Skeletal muscle cell (primary cell): ENCODE results near the gene SLC12A8.

ENCODE experiments used
- DNase-seq: peaks from one replicate; pipeline ENCODE4 v3.0.0-alpha.2; 2010; ENCODE audit warnings: low read depth
- H3K4me3 ChIP-seq: 2 replicates; pipeline ENCODE4 v1.5.1; 2011; ENCODE audit warnings: low read depth, mild to moderate bottlenecking, control low read depth, low read length, moderate library complexity

The SLC12A8 gene

GRCh38 chr3:125051205-125051604, 161.3 kb downstream of the SLC12A8 start:
- no peak overlapping the region for H3K4me3 ChIP-seq
- DNase-seq: no peak

- DNase-seq: no peak
- no peak overlapping the region for H3K4me3 ChIP-seq
Measured at GRCh38 chr3:125050488-125051090, 162.0 kb downstream of the SLC12A8 start.

- no peak for DNase-seq
- H3K4me3 ChIP-seq: no peak overlapping the region
Measured at GRCh38 chr3:125048282-125048681, 164.3 kb downstream of the SLC12A8 start.

GRCh38 chr3:125045965-125046364, 166.6 kb downstream of the SLC12A8 start:
- no peak overlapping the region for H3K4me3 ChIP-seq
- DNase-seq: no peak

DNA sequence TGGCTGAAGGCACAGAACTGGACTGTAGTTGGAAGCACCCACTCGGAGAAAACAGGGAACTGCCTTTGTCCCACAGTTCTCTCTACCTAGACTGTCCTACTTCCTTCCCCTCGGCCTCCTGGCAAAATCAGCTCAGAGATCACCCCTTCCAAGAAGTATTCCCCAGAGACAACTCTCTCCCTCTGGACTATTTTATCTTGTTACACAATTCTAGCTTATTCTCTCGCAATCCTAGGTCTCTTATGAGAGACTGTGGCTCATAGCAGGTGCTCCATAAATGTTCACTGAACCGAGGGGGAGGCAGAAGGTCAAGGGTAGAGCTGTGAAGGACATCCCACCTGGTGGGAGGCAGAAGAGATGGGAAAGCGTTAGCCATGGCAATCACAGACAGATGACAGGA, 167.4 kb downstream of the SLC12A8 start:
- no peak for DNase-seq
- H3K4me3 ChIP-seq: no peak overlapping the region

GRCh38 chr3:125043599-125044151, 168.9 kb downstream of the SLC12A8 start:
- no peak overlapping the region for H3K4me3 ChIP-seq

DNA sequence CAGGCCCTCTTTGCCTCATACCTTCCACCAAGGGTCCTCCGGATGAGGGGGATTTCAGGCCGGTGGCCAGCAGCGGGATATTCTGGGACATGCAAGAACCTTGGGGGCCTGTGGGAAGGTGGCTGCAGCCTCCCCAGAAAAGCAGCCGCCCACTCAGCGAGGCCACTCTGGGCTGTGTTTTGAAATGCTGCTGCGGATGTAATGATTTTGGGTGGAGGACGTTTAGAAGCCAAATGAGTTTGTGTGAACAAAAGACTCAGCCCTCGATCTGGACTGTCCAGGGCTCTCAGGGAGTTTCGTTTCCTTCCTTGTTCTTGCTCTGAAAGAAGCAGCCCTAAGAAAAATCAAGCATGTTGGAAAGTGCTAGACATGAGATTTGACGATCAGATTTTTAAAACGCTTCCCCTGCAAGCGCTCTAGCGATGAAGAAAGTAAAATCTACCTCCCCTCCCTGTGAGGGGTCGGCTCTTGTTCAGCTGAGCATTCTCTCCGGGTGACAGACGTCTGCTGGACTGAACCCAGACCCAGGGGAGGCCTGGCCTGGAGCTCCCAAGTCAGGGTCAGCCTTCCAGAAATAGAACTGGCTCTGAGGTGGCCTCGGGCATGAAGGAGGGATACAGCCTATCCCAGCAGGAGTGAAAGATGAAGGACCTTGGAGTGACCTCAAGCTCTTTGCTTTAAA, 169.7 kb downstream of the SLC12A8 start:
- no peak overlapping the region for H3K4me3 ChIP-seq
- DNase-seq: no peak

More at GRCh38 chr3:125043599-125044151, 168.9 kb downstream of the SLC12A8 start:
- DNase-seq: no peak

DNA sequence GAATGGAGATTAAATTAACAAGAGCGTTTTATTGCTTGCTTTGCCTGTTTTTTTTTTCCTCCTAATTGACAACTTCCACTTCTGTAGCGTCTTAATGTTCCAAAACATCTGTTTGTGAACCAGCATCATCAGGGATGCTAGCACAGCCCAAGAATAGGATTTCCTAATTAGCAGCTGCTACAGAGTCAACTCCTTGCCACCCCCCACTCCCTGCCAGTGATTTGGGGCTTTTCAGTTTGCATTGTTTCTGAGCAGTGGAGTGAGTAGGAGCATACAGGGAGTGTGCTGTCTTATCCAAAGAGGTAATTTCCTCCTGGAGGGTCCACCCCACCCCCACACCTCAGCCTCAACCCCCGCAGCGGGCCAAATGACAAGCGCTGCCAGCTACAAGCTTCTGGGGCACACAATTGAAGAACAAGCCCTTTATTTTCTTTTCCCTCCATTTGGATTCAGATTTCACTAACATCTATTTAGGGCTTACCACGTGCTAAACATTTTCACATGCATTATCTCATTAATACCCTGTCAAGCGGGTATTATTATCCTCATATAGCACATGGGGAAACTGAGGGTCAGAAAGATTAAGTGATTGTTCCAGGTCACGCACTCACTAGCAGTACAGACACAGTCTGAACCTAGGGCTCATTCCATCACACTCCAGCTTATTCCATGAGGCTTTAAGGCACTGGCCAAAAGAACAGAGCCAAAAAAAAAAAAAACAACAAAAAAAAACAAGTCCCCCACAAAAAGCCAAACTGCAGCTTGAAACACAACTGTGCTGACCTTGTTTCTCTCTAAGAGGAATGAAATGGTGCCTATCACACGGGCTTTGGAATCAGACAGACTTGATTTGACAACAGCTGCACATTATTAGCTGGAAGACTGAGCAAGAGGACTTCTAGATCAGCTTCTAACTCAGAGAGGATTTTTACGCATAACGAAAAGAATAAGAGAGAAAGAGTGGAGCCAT, 173.1 kb downstream of the SLC12A8 start:
- DNase-seq: no peak
- no peak overlapping the region for H3K4me3 ChIP-seq

DNA sequence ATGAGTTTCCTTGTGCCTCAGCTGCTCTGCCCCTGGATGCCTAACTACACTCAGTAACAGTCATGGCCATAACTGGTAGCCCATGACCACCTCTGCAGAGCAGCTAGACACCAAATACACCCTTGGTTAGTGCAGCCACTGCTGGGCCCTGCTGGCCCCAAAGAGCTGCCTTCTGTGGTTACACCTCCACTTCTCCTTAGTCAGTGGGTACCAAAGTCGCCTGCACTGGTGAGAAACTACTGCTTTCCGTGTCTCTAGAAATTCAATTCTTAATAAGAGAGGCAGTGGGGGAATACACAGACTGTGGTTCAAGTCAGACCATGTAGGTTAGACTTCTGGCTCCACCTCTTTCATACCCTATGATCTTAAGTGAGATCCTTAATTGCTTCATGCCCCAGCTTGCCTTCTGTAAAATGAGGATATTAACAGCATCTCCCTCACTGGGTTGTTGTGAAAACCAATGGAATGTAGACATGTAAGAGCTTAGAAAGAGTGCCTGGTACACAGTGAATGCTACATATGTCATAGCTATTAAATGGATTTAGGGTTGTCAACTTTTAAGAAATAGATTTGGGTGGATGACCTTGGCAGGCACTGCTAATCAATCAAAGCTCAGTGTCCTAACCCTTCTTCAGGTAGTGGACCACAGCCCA, 174.9 kb downstream of the SLC12A8 start:
- no peak overlapping the region for H3K4me3 ChIP-seq
- DNase-seq: no peak

DNA sequence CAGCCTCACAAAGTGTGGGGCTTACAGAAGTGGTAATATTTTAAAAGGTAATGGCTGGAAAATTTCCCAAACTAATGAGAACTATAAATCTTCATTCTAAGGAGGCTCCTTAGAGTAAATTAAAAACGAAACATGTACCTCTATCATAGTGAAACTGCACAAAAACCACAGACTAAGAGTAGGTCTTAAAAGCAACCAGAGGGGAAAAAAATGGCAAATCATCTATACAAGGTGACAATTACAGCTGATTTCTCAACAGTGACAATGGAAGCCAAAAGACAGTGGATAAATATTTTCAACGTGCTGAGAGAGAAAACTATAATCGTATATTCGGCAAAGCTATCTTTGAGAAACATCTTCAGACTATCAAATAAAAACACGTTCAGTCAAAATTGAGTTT, 177.3 kb downstream of the SLC12A8 start:
- no peak overlapping the region for H3K4me3 ChIP-seq
- no peak for DNase-seq

- DNase-seq: no peak
- H3K4me3 ChIP-seq: no peak overlapping the region
Measured at GRCh38 chr3:125033616-125034015, 178.9 kb downstream of the SLC12A8 start.

- H3K4me3 ChIP-seq: no peak overlapping the region
- no peak for DNase-seq
Measured at GRCh38 chr3:125033135-125033534, 179.4 kb downstream of the SLC12A8 start.

DNA sequence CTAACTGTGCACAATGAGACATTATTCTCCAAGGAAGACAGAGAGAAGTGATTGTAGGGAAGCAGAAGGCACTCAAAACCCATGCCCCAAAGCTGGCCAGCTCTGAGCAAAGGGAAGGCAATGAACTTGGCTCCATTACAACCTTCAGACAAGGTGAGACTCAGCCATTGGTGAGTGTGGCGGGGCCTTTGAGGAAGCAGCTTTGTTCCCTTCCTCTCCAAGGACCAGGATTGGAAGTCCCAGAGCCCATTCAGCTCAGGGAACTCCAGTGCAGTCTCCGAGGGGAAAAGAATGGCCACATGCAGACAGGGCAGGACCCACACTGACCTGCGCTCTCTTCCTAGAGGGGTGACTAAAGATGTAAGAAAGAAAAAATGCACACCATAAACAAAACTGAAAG, 179.9 kb downstream of the SLC12A8 start:
- DNase-seq: no peak
- no peak overlapping the region for H3K4me3 ChIP-seq
